ENCODE data around the gene TBC1D22A.

The TBC1D22A gene

GRCh38 chr22:46892866-46893265 is 130.4 kb downstream of the TBC1D22A start:
- H3K27me3 ChIP-seq (replicated peaks) = no peaks in the 10 kb centered on the region
- in situ Hi-C loops (cut with HindIII; ENCODE audit: low pct_ligation_motif_present, low sequenced_read_pairs) = no loop called here
- H3K36me3 ChIP-seq (replicated peaks) = peaks cover 9% of the 10 kb centered on the region
- H3K4me3 ChIP-seq (ENCODE audit: low read depth, low read length) = no peak overlapping the region
- no peak overlapping the region for H3K27ac ChIP-seq
- TF ChIP-seq CTCF (IDR thresholded peaks at IDR 0.05; ENCODE audit: low read depth, low read length, missing control alignments) = no peak
- no peak for DNase-seq

- H3K36me3 ChIP-seq (replicated peaks) = peaks cover 9% of the 10 kb centered on the region
These were observed 131.0 kb downstream of the TBC1D22A start for GRCh38 chr22:46893281-46894020.

GRCh38 chr22:46894081-46894671 is 131.7 kb downstream of the TBC1D22A start:
- Histone ChIP-seq H3K4me3 (ENCODE audit: low read depth, low read length) (no peak overlapping the region), H3K27ac (no peak overlapping the region), H3K27me3 (replicated peaks) (no peaks in the 10 kb centered on the region), H3K36me3 (replicated peaks) (peaks cover 9% of the 10 kb centered on the region)
- in situ Hi-C loops (cut with HindIII; ENCODE audit: low pct_ligation_motif_present, low sequenced_read_pairs) = no loop called here
- no peak for TF ChIP-seq CTCF (IDR thresholded peaks at IDR 0.05; ENCODE audit: low read depth, low read length, missing control alignments)
- no peak for DNase-seq

More at GRCh38 chr22:46893281-46894020, 131.0 kb downstream of the TBC1D22A start:
- Histone ChIP-seq H3K27me3 (replicated peaks) (no peaks in the 10 kb centered on the region), H3K27ac (no peak overlapping the region), H3K4me3 (ENCODE audit: low read depth, low read length) (no peak overlapping the region)
- no peak for TF ChIP-seq CTCF (IDR thresholded peaks at IDR 0.05; ENCODE audit: low read depth, low read length, missing control alignments)
- no peak for DNase-seq
- in situ Hi-C loops (cut with HindIII; ENCODE audit: low pct_ligation_motif_present, low sequenced_read_pairs) = no loop called here

GRCh38 chr22:46894851-46895640 is 132.6 kb downstream of the TBC1D22A start:
- in situ Hi-C loops (cut with HindIII; ENCODE audit: low pct_ligation_motif_present, low sequenced_read_pairs) = no loop called here
- Histone ChIP-seq H3K27ac (no peak overlapping the region), H3K4me3 (ENCODE audit: low read depth, low read length) (no peak overlapping the region), H3K36me3 (replicated peaks) (peaks cover 9% of the 10 kb centered on the region), H3K27me3 (replicated peaks) (no peaks in the 10 kb centered on the region)
- DNase-seq = no peak
- no peak for TF ChIP-seq CTCF (IDR thresholded peaks at IDR 0.05; ENCODE audit: low read depth, low read length, missing control alignments)

- DNase-seq = no peak
- peaks cover 9% of the 10 kb centered on the region for H3K36me3 ChIP-seq (replicated peaks)
These were observed 133.3 kb downstream of the TBC1D22A start for GRCh38 chr22:46895753-46896152.

More at GRCh38 chr22:46895753-46896152, 133.3 kb downstream of the TBC1D22A start:
- no peak for TF ChIP-seq CTCF (IDR thresholded peaks at IDR 0.05; ENCODE audit: low read depth, low read length, missing control alignments)
- H3K27ac ChIP-seq = no peak overlapping the region
- no peaks in the 10 kb centered on the region for H3K27me3 ChIP-seq (replicated peaks)
- in situ Hi-C loops (cut with HindIII; ENCODE audit: low pct_ligation_motif_present, low sequenced_read_pairs) = no loop called here
- H3K4me3 ChIP-seq (ENCODE audit: low read depth, low read length) = no peak overlapping the region
